GM12878 (cell line): ENCODE measurements around the gene NAE1. TPM values are rescaled to one million over a fixed set of nuclear protein-coding genes. Genes with fewer than 3 reads are reported as not detected.

Experiments used
- ASH2L ChIP-seq: fragments of 300-600, 200-600 bp; sonication (generic); IDR thresholded peaks from 2 replicates; pipeline ENCODE4 v1.6.1; 2017; ENCODE audit warnings: low read depth, mild to moderate bottlenecking, borderline replicate concordance
- BACH1 ChIP-seq: fragments of 450-650 bp; IDR thresholded peaks from 2 replicates; pipeline ENCODE4 v1.6.1; 2017; ENCODE audit warnings: mild to moderate bottlenecking, borderline replicate concordance
- BMI1 ChIP-seq: fragments of 450-650 bp; IDR thresholded peaks from 2 replicates; pipeline ENCODE4 v1.6.1; 2016; ENCODE audit warnings: mild to moderate bottlenecking, moderate library complexity, borderline replicate concordance
- BRCA1 ChIP-seq: IDR thresholded peaks from 2 replicates; pipeline ENCODE4 v1.6.1; 2011; ENCODE audit warnings: low read depth, low read length, improper control_type of control experiment
- CBX3 ChIP-seq: fragments of 200-600 bp; sonication (generic); IDR thresholded peaks from 2 replicates; pipeline ENCODE4 v1.6.1; 2016; ENCODE audit warnings: low read depth, borderline replicate concordance
- CREB1 ChIP-seq: IDR thresholded peaks from 2 replicates; pipeline ENCODE4 v1.6.1; 2012; ENCODE audit warnings: low read depth, mild to moderate bottlenecking, inconsistent platforms
- DPF2 ChIP-seq: fragments of 450-650 bp; IDR thresholded peaks from 2 replicates; pipeline ENCODE4 v1.6.1; 2017; ENCODE audit warnings: mild to moderate bottlenecking
- EZH2 ChIP-seq: IDR thresholded peaks from 2 replicates; pipeline ENCODE4 v1.6.1; 2012; ENCODE audit warnings: low read depth, mild to moderate bottlenecking, control low read depth, inconsistent platforms, low read length, borderline replicate concordance; ENCODE audit not compliant: control insufficient read depth
- GATAD2B ChIP-seq: fragments of 450-650 bp; conservative IDR thresholded peaks from 2 replicates; pipeline ENCODE4 v1.6.1; 2017; ENCODE audit warnings: low read depth, mild to moderate bottlenecking, moderate library complexity
- HCFC1 ChIP-seq: fragments of 150-350 bp; IDR thresholded peaks from 2 replicates; pipeline ENCODE4 v1.6.1; 2014; ENCODE audit warnings: low read length
- HDAC6 ChIP-seq: fragments of 200-600 bp; sonication (generic); IDR thresholded peaks from one replicate; pipeline ENCODE4 v1.8.0; 2017; ENCODE audit warnings: antibody characterized with exemption; ENCODE audit not compliant: unreplicated experiment
- KDM1A ChIP-seq: fragments of 200-600 bp; sonication (generic); IDR thresholded peaks from 2 replicates; pipeline ENCODE4 v1.6.1; 2016; ENCODE audit warnings: borderline replicate concordance
- KLF5 ChIP-seq: fragments of 450-650 bp; IDR thresholded peaks from 2 replicates; pipeline ENCODE4 v1.6.1; 2014; ENCODE audit warnings: mild to moderate bottlenecking; ENCODE audit not compliant: partially characterized antibody
- LARP7 ChIP-seq: fragments of 450-650 bp; IDR thresholded peaks from 2 replicates; pipeline ENCODE4 v1.6.1; 2017; ENCODE audit warnings: mild to moderate bottlenecking
- NFYB ChIP-seq: IDR thresholded peaks from 2 replicates; pipeline ENCODE4 v1.6.1; 2011; ENCODE audit warnings: low read depth, mild to moderate bottlenecking, low read length, improper control_type of control experiment, moderate library complexity; ENCODE audit not compliant: insufficient read depth
- NR2C2 ChIP-seq: IDR thresholded peaks from 2 replicates; pipeline ENCODE4 v1.6.1; 2011; ENCODE audit warnings: borderline replicate concordance, low read depth; ENCODE audit not compliant: control insufficient read depth, insufficient read length
- NRF1 ChIP-seq: conservative IDR thresholded peaks from 2 replicates; pipeline ENCODE4 v1.6.1; 2011; ENCODE audit warnings: mild to moderate bottlenecking, low read depth, low read length, improper control_type of control experiment
- PAX5 ChIP-seq: IDR thresholded peaks from 2 replicates; pipeline ENCODE4 v1.6.1; 2011; ENCODE audit warnings: low read depth, low read length, borderline replicate concordance
- POLR2A ChIP-seq: IDR thresholded peaks from 2 replicates; pipeline ENCODE4 v1.6.1; 2011; ENCODE audit warnings: low read depth, mild to moderate bottlenecking, low read length
- RB1 ChIP-seq: fragments of 450-650 bp; formaldehyde crosslinking; IDR thresholded peaks from 2 replicates; pipeline ENCODE4 v1.6.1; 2017; ENCODE audit warnings: mild to moderate bottlenecking, borderline replicate concordance
- RBBP5 ChIP-seq: fragments of 200-600 bp; sonication (generic); conservative IDR thresholded peaks from 2 replicates; pipeline ENCODE4 v1.6.1; 2016
- STAT1 ChIP-seq: fragments of 450-650 bp; conservative IDR thresholded peaks from 2 replicates; pipeline ENCODE4 v1.6.1; 2014; ENCODE audit warnings: antibody characterized with exemption, mild to moderate bottlenecking
- TBL1XR1 ChIP-seq: IDR thresholded peaks from 2 replicates; pipeline ENCODE4 v1.6.1; 2012; ENCODE audit warnings: low read depth, low read length, improper control_type of control experiment
- TCF12 ChIP-seq: IDR thresholded peaks from 2 replicates; pipeline ENCODE4 v1.6.1; 2011; ENCODE audit warnings: low read depth, mild to moderate bottlenecking, low read length
- WRNIP1 ChIP-seq: IDR thresholded peaks from 2 replicates; pipeline ENCODE4 v1.6.1; 2011; ENCODE audit warnings: low read depth, low read length, improper control_type of control experiment, borderline replicate concordance
- YY1 ChIP-seq: IDR thresholded peaks from 2 replicates; pipeline ENCODE4 v1.6.1; 2011; ENCODE audit warnings: low read depth, mild to moderate bottlenecking, low read length
- polyA plus RNA-seq, 11 experiments: library from polyadenylated mRNA; depleted of rRNA in 4 of 11; unstranded in 6 of 11; stranded (reverse) in 5 of 11; fragments of >200 nt; fragmentation: Nextera tagmentation in 4 of 11; fragmentation: Illumina TruSeq in 1 of 11; extraction: Ambion mirVana in 4 of 11; extraction: Trizol in 1 of 11; gene quantifications; 1 replicate in 1 of 11; 2 replicates in 10 of 11; pipeline versions ENCODE4 v1.2.1 to v1.2.3, GENCODE V29; 2011 to 2016; ENCODE audit warnings: inconsistent platforms in 2 of 11, missing spikeins in 2 of 11, low read depth in 1 of 11
- total RNA-seq, 4 experiments: library from RNA; depleted of rRNA in 3 of 4; stranded (reverse); fragments of >200 nt in 3 of 4; fragmentation: Illumina TruSeq in 1 of 4; extraction: Trizol in 1 of 4; gene quantifications; 2 replicates each; pipeline versions ENCODE4 v1.2.1 to v1.2.3, GENCODE V29; 2013 to 2021
- TF ChIP-seq, protein P1 (sequence below): IDR thresholded peaks from 2 replicates; pipeline ENCODE4 v1.6.1; 2012; ENCODE audit warnings: mild to moderate bottlenecking, low read depth, low read length
- TF ChIP-seq, protein P2 (sequence below): fragments of 450-650 bp; IDR thresholded peaks from 2 replicates; pipeline ENCODE4 v1.6.1; 2014; ENCODE audit warnings: mild to moderate bottlenecking

Gene NAE1
- total and polyA plus RNA-seq, 10 of the 15 experiments (the other 5 are each of a cell fraction or from before 2014, with no cell fraction given): 58.7 to 106 (median 78.7) TPM

DNA sequence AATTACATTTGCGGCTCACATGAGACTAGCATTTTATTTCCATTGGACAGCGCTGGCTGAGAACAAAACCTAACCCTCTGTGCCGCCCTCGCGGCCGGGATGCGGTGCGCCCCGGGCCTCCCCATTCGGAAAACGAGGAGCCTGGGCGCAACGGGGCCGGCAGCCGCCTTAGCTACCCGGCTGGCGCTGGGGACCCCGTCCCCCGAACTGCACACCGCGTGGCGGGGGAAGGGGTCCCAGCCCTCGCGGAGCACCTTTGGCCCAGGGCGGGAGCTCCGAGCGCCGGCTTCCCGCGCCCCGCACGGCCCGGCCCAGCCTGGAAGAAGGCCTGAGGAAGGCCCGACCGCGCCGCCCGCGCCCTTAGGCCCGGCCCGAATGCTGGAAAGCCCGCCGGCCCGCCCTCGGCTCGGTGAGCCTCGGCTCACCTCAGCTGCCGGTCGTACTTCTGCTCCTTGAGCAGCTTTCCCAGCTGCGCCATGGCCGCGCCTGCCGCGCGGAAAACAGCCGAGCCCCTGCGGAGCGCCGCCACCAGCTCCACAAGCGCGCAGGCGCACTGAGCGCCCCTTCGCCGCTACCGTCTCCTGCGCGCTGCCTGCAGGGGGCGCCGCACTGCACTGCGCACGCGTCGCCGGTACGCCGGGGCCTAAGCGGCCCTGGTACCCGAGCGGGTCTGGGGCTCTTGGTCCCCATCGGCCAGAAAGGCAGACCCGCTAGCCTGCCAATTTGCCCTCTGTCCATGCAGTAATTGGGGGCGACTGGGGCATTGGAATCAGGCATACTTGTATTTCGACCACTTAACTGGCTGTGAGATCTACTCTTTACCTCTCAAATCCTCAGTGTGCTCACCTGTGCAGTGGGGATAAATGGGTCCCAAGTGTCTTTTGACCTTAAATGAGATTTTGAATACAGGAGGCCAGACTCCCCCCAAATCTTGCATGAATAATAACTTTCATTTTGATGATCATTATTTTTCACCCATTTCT is at the start of gene NAE1 (continued):
- peak; percentile 26; the same call in 1 of the 2 replicates for TF ChIP-seq HCFC1
- TF ChIP-seq POLR2A: peak; percentile 97
- no peak for TF ChIP-seq CBX3
- TF ChIP-seq NFYB: no peak
- TF ChIP-seq BMI1: no peak
- 0 out of 2 replicates have a peak, but pooled peaks have one; percentile 21 for TF ChIP-seq CREB1
- peak; percentile 93 for TF ChIP-seq GATAD2B
- TF ChIP-seq KLF5: peak; percentile 58
- TF ChIP-seq YY1: peak; percentile 93
- TF ChIP-seq RBBP5: no peak
- peak; percentile 33; the same call in 1 of the 2 replicates for TF ChIP-seq PAX5
- TF ChIP-seq EZH2: no peak
- TF ChIP-seq STAT1: 0 out of 2 replicates have a peak, but pooled peaks have one; percentile 62
- no peak for TF ChIP-seq ASH2L
- no peak for TF ChIP-seq BRCA1
- TF ChIP-seq, protein P1, sequence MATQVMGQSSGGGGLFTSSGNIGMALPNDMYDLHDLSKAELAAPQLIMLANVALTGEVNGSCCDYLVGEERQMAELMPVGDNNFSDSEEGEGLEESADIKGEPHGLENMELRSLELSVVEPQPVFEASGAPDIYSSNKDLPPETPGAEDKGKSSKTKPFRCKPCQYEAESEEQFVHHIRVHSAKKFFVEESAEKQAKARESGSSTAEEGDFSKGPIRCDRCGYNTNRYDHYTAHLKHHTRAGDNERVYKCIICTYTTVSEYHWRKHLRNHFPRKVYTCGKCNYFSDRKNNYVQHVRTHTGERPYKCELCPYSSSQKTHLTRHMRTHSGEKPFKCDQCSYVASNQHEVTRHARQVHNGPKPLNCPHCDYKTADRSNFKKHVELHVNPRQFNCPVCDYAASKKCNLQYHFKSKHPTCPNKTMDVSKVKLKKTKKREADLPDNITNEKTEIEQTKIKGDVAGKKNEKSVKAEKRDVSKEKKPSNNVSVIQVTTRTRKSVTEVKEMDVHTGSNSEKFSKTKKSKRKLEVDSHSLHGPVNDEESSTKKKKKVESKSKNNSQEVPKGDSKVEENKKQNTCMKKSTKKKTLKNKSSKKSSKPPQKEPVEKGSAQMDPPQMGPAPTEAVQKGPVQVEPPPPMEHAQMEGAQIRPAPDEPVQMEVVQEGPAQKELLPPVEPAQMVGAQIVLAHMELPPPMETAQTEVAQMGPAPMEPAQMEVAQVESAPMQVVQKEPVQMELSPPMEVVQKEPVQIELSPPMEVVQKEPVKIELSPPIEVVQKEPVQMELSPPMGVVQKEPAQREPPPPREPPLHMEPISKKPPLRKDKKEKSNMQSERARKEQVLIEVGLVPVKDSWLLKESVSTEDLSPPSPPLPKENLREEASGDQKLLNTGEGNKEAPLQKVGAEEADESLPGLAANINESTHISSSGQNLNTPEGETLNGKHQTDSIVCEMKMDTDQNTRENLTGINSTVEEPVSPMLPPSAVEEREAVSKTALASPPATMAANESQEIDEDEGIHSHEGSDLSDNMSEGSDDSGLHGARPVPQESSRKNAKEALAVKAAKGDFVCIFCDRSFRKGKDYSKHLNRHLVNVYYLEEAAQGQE: 0 out of 2 replicates have a peak, but pooled peaks have one; percentile 17
- TF ChIP-seq HDAC6: peak; percentile 92
- TF ChIP-seq TBL1XR1: no peak
- TF ChIP-seq, protein P2, sequence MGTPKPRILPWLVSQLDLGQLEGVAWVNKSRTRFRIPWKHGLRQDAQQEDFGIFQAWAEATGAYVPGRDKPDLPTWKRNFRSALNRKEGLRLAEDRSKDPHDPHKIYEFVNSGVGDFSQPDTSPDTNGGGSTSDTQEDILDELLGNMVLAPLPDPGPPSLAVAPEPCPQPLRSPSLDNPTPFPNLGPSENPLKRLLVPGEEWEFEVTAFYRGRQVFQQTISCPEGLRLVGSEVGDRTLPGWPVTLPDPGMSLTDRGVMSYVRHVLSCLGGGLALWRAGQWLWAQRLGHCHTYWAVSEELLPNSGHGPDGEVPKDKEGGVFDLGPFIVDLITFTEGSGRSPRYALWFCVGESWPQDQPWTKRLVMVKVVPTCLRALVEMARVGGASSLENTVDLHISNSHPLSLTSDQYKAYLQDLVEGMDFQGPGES: no peak
- peak; percentile 37; the same call in 1 of the 2 replicates for TF ChIP-seq BACH1
- peak; percentile 81 for TF ChIP-seq DPF2
- TF ChIP-seq TCF12: peak; percentile 50; the same call in 1 of the 2 replicates
- peak; percentile 77 for TF ChIP-seq NRF1
- peak; percentile 90; the same call in 1 of the 2 replicates for TF ChIP-seq RB1
- TF ChIP-seq LARP7: peak; percentile 96
- no peak for TF ChIP-seq WRNIP1
- peak; percentile 89; the same call in 1 of the 2 replicates for TF ChIP-seq KDM1A
- TF ChIP-seq NR2C2: no peak
